CD4-positive, alpha-beta T cell treated with Interleukin-4 for 1 hour (primary cell): Measurements from ENCODE around the gene WRNIP1.

ENCODE experiments used
- DNase-seq, 2 donors: peaks; one replicate each; pipeline ENCODE4 v3.0.0-alpha.2; 2020 to 2022

WRNIP1 gene

DNA sequence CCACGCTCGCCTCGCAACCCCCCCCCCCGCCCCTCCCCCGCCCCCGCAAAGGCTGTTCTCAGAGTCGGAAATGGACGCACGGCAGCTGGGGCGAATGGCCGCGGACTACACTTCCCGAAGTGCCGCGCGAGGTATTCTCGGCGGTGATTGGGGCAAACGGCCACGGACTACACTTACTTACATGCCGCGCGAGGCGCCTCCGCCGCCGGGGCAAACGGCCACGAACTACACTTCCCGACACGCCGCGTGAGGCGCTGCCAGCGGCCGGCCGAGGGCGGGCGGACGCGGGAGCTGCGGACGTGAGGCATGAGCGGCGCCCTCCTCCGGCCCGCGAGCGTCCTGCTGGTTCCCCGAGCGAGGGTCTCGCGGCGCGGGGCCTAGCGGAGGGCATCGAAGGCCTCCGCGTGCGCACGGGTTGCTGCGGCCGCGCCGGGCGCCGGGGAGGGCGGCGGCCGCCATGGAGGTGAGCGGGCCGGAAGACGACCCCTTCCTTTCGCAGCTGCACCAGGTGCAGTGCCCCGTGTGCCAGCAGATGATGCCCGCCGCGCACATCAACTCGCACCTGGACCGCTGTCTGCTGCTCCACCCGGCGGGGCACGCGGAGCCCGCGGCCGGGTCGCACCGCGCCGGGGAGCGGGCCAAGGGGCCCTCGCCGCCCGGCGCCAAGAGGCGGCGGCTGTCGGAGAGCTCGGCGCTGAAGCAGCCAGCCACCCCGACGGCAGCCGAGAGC lies at the start of gene WRNIP1:
WRNIP1 (plus strand) TSS at position 228 of the 730 bp plus-strand sequence; CDS start at position 458, 230 bp downstream.
- peak; percentile 98 to 99 for DNase-seq

DNA sequence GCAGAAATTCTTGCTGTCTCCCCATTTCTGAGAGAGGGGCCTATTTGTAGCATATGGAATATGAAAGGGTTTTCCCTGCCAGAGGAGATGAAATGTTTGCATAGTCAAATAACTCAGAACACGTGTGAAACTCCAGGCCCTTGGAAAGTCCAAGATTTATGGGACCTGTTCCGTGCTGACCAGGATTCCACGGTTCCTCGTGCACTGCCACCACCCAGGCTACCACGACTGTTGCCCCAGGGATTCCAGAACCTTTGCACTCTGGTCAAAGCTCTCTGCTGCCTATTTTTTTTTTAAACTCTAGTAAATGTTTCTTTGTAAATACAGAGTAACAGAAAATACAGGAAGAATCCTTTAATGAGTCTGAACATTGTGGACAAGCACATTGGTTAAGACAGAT lies 49.5 kb upstream of the WRNIP1 start:
- DNase-seq: no peak

DNA sequence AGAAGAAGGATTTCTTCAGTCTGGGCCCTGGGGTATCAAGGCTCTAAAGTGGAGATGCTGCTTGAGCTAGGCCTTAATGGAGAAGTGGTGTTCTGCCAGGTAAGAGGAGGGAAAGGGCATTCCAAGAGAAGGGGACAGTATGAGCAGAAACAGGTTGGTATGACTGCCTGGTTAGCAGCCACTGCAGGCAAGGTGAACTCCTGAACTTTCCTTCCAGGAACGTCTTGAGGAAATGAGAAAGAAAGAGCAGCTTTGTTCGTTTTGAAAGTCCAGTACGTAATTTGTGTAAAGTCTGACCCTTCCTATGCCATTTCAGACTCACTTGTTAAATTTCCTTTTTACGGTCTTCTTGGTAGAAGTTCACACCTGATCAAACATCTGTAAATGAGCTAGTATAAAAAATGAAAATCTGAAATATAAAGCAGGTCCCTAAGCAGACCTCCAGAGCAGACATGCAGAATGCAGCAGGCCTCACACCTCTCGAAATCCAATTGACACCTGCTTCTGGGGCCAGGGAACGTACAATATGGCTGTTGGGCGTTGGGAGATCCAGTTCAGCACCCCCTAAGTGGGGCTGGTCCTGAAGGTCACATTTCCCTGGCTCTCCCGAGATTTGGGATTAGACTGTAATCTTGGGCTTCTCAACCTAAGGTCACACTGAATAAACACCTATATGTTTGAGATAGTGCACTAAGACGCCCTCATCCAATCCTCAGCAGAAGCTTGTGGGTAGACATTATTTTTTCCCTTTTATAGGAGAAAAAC lies 48.1 kb upstream of the WRNIP1 start:
- no peak for DNase-seq

DNA sequence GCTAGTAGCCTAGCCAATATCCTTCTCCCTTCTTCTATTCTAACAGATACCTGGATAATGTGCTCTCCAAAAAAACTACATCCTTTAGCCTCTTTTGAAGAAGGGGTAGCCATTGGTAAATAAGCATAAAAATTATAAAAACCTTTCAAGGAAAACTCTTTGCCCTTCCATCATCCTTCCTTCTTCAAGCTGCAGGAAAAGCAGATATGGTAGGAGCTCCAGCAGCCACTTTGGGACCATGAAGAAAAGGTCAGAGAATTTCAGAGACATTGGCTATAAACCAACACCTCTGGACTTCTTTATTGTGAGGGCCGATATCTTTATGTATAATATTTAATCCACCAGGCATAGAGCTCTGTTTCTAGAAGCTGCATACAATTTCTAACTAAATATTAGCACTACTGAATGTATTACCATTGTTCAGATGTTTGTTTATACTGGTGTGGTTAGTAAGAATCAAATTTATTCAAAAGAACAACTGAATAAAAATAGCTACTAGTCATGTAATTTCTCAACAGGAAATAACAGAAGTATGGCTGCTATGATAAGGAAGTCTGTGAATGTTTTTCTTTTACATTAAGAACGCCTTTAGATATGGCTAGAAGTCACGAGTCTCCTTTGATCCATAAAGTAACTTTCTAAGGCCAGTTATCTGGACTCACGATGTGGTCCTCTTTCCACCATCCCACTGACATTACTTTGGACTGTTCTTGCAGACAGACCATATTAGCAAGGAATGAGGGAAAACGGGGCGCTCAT lies 46.7 kb upstream of the WRNIP1 start:
- no peak for DNase-seq

DNA sequence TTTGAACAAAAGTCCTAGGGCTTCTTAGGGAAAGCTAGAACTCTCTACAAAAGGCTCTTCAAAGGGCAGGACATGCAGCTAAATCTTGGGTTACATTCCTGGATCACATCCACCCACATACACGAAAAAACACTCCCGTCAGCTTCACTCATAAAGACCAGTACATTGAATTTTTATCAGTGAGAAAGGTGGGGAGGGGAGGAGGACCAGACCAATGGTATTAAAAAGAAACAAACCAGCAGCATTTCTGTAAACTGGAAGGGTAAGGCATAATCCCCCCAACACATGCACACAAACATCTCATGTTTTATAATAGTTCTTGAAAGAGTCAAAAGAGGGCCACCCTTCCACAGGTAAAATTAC lies 46.1 kb upstream of the WRNIP1 start:
- no peak for DNase-seq

DNA sequence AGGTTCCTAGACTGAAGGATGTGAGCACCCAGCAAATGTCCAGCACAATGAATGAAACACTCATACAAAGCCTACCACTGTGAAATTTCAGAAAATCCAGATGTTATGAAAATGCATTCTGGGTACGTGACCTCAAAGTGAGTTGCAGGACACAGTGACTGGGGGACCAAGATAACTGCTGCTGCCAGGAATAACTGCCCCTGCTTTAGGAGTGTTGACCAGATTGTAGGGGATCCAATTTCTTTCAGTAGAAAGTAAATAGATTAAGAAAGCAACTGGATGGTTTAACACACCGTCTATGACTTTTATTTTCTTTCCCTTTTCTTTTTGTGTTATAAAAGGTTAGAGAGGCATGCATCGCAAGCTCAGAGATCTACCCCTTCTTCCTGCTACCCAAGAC lies 44.0 kb upstream of the WRNIP1 start:
- no peak for DNase-seq

DNA sequence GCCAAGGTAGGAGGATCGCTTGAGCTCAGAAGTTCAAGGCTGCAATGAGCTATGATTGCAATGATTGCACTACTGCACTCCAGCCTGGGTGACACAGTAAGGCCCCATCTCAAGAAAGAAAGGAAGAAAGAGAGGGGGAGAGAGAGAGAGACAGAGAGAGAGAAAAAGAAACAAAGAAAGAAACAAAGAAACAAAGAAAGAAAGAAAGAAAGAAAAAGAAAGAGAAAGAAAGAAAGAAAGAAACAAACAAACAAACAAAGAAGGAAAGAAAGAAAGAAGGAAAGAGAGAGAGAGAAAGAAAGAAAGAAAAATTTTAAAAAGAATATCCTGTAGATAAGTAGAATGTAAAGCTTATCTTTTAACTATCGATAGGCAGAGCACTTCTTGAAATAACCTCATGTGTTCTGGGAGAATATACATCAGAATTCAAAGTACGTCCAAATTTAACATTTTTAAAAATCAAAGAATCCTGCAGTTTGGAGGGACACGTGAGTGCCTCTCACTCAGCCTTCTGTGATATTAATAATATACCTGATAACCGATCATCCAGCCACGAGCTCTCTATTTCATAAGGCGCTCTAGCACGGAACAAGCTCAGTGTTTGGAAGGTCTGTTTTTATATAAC lies 39.7 kb upstream of the WRNIP1 start:
- no peak for DNase-seq

DNA sequence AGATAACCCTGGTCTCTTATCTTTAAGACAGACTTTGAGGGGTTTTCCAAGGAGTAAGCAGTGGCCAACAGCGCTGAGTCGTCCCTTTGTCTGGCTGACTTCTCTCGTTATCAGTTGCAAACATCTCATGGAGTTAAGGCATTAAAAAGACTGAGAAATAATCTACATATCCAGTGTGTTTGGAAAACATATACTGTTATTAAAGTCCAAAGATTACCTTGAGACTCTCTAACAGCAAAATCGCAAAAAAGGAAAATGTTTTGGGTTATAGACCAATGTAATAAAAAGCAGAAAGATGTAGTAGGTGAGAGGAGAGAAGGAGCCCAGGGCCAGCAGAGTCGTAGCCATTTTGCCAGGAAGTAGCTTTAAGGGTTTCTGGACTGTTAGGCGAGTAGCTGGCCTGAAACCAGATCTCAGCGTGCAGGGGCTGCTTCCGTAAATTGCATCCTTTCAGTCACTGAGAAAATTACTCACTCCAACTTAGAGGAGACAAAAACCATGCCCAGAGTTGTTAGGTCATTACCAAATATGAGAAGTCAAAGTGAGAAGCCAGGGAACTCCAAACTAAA lies 39.1 kb upstream of the WRNIP1 start:
- DNase-seq: peak; percentile 13 to 59

DNA sequence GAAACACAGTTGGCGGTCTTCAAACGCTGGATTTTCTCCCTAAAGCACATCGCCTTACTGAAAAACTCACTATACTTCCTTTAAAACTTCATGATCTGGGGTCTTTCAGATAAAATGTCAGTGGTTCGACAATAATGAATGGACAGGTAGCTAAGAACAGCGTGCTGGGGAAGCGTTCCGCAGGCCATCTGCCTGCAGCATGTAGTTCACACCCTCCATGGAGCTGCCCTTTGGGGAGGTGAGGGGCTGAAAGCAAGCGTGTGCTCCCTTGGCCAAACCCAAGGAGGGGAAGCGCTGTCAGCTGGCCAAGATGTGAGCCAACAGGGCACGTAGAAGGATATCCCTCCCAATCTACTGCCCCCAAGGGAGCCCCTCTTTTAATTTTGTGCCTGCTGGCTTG lies 35.3 kb upstream of the WRNIP1 start:
- no peak for DNase-seq

DNA sequence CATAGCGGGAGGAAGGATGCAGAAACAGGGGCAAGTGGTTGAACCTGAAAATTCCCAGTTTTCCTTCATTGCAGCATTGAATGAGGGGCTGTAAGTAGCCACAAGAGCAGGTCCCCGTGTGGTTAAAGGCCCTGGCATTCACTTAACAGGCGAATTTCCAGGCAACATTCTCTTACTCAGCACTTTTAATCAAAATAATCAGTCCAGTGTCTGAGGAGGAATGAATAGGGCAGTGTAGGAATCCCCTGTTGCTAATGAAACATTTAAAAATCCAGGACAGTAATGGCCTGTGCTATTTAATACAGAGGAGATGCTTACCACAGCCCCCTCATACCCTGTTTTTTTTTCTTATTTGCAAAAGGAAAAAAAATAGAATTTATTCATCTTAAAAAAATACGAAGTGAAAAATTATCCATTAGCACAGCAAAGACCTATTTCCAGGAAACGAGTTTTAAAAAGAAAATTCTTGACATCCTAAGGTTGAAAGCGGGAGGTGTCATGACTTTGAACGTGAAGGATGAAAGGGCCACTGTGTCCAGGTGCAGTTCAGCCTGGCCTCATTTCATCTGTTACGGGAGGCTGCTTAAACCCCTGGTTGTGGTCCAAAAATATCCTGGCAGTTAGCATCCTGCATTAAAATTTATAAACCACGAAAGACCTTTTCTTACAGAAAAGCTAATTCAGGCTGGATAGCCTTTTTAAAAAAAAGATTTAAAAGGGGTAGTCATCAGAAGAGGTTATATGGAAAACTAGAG lies 34.7 kb upstream of the WRNIP1 start:
- no peak for DNase-seq

DNA sequence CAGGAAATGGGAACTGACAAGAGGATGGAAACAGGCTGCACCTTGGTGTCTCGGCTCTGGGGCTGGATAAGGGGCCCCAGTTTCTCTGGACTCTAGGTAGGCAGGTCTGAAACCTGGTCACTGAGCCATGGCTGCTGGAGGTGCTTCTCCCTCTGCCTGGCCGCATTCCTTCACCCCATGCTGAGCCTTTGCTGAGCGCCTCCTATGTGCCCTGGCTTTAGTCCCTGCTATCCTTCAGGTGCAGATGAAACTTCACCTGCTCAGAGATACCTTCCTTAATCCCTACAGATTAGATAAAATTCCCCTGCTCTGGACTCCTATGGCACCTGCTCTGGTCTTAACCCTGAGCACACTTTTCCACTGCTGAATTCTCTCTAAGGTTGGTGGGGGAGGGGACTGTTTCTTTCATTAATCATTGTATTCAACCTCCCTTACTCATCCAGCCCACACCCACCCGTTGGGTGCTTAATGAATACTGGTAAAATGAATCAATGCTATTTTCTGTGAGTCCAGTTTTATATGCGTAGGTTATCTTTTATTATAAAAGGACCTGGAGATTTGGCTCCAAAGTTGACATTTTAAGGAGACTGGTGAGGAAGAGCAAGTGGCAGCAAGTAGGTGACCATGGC lies 33.8 kb upstream of the WRNIP1 start:
- DNase-seq: no peak

DNA sequence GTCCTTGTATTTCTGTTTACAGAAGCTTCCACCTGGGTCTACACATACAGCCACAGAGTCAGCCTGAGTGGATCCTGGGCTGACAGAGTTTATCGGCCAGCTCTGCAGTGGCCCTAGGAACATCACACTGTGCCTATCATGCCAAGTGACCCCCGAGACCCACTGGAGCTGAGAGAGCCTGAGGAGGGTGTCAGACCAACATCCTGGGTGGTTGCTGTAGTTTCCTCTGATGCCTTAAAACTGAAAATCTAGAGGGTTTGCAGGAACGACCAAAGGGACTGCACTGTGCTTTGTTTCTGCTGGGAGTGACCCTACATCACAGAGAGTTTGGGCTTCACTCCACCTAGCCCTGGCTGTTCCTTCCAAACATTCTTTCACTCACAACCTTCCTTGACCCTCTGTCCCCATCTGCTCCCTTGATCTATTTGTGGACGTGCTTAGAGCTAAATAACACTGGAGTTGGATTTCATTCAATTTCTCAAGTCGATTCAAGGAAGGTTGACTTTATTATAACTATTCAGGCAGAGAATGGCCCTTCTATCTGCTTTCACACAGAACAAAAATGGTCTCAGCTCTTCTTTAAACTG lies 32.6 kb upstream of the WRNIP1 start:
- DNase-seq: no peak

DNA sequence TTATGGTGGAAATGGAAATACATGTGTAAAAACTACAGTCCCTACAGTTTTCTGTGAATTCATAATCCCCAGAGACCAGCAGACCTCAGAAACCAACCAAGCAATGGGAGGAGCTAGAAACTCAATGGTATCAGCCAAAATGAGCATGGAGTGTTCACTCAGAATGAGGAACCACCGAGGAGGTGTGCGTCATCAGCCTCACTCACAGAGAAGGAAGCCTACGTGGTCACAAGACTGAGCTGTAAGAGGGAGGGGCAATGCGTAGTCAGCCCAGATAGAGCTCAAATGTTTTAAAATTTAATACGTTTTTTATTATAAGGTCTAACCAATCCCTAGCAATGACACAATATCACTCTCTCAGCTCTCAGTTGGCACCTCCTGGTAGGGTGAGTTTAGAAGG lies 31.9 kb upstream of the WRNIP1 start:
- DNase-seq: peak; percentile 41 to 89

DNA sequence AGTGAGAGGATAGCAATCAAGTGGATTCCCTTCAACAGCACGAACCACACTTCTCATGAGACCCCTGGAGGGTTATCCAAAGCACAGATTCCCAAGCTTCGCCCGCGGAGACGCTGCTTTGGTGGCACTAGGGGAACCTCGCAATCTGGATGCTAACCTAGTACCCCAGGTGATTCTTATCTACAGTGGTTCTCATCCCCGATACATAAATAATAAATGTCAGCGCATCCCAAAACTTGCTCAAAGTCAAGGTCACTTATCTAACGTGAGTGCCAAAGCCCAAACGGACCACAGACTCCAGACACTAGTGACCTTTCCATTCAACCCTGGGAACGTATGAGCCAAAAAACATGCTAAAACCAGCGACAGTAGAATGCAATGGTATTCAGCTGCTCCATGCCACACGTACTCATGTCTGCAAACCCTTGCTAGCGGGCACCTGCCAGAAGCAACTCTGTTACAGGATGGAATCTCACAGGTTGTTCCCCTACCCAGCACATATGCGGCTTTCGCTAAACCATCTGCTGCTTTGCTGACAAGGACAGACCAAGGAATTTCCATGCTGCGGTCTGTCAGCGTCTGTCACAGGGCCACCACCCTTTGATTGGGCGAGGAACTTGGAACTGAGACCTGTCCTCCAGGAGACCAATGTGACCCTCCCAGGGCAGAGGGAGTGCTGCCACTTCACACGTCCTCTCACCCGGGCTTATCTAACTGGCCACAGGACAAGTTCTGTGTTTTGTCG lies 31.3 kb upstream of the WRNIP1 start:
- no peak for DNase-seq

DNA sequence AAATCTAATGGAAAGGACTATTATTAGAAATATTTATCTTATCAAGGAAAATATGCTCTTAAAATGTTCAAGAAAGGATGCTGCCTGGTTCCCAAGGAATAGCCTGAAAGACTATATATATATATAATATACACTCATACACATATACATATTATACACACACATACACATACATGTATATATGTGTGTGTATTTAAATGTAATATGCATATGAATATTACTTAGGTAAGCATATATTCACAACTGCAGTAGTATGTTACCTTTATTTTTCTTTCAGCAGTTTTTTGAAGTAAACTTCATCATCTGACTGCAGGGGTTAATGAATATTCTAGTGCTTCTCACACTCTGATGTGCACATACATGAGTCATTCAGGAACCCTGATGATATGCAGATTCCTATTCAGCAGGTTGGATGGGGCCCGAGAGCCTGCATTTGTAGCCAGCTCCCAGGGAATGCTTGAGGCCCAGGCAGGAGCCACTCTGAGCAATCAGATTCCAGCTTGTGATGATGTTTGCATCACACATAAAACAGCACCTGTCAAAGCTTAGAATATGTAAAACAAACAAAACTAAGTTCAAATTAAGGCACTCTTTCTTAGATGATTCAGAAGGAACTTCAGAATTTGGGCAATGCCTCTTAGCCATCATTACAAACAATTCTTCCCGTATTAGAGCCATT lies 30.6 kb upstream of the WRNIP1 start:
- DNase-seq: no peak

DNA sequence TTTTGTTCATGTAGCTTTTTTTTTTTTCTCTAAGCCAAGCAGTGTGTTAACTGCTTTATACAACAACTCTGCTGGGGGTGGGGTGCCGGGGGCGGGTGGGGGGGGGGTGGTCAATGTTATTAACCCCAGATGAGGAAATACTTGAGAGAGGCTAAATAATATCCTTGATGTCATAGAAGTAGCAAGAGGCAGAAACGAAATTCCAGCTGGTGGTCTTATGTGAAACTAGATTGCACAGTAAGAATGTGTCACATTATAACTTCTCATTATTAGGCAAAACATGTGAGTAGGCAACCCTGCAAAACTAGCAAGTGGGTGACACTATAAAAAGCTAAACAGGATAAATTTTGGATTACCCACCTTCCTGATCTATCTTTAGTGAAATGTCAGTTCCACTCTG lies 27.3 kb upstream of the WRNIP1 start:
- DNase-seq: no peak

DNA sequence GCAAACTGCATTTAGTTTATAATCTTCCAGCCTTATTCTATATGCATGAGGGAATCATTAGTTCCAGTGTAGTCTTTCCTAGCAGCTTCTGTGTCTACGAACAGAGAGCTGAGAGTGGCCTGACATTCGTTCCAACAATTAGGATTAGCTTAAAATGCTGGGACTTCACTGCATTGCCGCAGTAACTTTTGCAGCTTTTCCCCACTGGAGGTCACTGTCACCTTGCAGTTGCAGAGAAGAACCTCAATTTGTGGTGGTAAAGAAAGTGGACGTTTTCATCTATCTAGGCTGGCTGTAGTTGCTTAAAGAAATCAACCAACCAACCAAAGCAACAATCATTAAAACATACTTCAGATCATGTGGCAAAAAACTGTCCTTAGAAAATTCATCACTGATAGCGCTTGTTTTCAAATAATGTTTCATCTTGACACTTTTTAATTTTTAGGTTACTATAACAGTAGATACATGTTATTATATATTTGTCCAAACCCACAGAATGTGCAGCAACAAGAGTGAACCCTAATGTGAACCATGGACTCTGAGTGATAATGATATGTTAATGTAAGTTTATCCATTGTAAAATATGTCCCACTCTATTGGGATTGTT lies 26.7 kb upstream of the WRNIP1 start:
- peak; percentile 58 to 63 for DNase-seq

DNA sequence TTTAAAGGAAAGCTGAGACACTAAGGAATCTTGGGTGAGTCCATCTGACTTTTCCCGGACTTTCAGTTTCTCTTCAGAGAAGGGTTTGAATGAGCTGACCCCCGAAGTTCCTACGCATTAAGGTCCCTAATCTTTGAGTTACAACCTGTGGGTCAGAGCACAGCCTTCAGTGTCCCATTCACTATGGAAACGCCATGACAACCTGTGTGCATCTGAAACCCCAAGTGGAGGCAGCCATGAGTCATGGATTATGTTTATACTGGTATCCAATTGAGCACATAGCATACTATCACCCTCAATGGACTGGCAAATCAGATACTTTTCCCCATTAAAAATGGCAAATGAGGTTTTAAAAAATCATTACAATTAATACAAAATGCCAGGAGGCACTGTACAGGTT lies 25.9 kb upstream of the WRNIP1 start:
- no peak for DNase-seq

DNA sequence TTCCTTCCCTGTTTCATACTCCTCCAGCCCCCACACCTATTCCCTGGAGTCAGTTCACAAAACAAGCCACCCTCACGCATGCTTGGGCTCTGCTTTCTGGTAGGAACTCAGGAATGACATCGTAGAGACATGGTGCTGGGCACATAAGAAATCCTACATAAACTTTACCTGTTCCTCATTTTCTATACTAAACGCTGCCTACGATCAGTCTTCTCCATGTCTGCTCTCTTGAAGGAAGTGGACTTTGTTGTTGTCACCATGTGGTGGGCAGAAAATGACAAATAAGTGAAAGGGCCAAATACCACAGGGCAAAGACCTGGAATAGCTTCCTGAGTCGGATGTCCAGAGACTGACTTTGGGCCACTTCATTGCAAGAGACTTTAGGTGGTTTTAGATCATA lies 24.6 kb upstream of the WRNIP1 start:
- no peak for DNase-seq

DNA sequence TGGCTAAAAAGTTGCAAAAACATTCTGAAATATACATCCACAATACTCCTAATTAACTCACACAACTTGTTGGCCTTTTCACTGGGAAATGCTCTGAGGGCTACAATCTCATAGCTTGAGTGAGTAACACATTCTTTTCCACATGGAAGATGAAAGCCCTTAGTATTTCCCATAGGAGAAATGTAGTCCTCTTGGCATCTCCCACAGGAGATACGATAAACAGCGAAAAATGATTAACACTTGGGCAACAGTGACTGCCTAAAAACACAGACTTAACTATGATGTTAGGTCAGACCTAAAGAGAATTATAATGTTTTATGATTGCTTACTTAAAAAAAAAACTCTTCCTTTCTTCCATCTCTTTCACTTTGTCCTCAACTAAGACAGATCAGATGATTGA lies 23.4 kb upstream of the WRNIP1 start:
- no peak for DNase-seq
